HEK293 (cell line): ENCODE data around the gene VEPH1.

Experiments used
- HOXA7 ChIP-seq: sonication (generic); formaldehyde crosslinking; IDR thresholded peaks from 2 replicates; pipeline ENCODE4 v1.8.1; 2022; ENCODE audit warnings: missing genetic modification reagents, borderline replicate concordance
- REPIN1 ChIP-seq: fragments of 450-650 bp; formaldehyde crosslinking; IDR thresholded peaks from 2 replicates; pipeline ENCODE4 v1.5.1; 2017; ENCODE audit warnings: missing biosample characterization, missing genetic modification characterization, low read depth
- TCF7L2 ChIP-seq: IDR thresholded peaks from 2 replicates; pipeline ENCODE4 v1.6.1; 2011; ENCODE audit warnings: low read depth, mild to moderate bottlenecking, inconsistent platforms, low read length, moderate library complexity, borderline replicate concordance
- YY1 ChIP-seq: fragments of 450-650 bp; formaldehyde crosslinking; IDR thresholded peaks from 2 replicates; pipeline ENCODE4 v1.5.1; 2018; ENCODE audit warnings: missing biosample characterization, missing genetic modification characterization
- ZBTB7A ChIP-seq: fragments of 450-650 bp; formaldehyde crosslinking; IDR thresholded peaks from 2 replicates; pipeline ENCODE4 v1.5.1; 2016; ENCODE audit warnings: low read depth, missing biosample characterization, missing genetic modification characterization
- ZNF24 ChIP-seq: fragments of 450-650 bp; formaldehyde crosslinking; IDR thresholded peaks from 2 replicates; pipeline ENCODE4 v1.5.1; 2016; ENCODE audit warnings: missing biosample characterization, missing genetic modification characterization
- ZNF274 ChIP-seq, 2 experiments: fragments of 200-500 bp in 1 of 2; fragments of 450-650 bp in 1 of 2; sonication (Bioruptor generic) in 1 of 2; formaldehyde crosslinking in 1 of 2; IDR thresholded peaks; 2 replicates each; pipeline versions ENCODE4 v1.5.1 to v1.6.1; 2014 to 2016; ENCODE audit warnings: borderline replicate concordance in 1 of 2, inconsistent platforms in 1 of 2, low read length in 1 of 2, missing biosample characterization in 1 of 2, missing genetic modification characterization in 1 of 2
- ZNF324 ChIP-seq: fragments of 450-650 bp; formaldehyde crosslinking; IDR thresholded peaks from 2 replicates; pipeline ENCODE4 v1.5.1; 2016; ENCODE audit warnings: missing biosample characterization, missing genetic modification characterization
- ZNF416 ChIP-seq: fragments of 450-650 bp; formaldehyde crosslinking; IDR thresholded peaks from 2 replicates; pipeline ENCODE4 v1.5.1; 2016; ENCODE audit warnings: missing biosample characterization, missing genetic modification characterization
- ZNF423 ChIP-seq: fragments of 450-650 bp; formaldehyde crosslinking; IDR thresholded peaks from 2 replicates; pipeline ENCODE4 v1.5.1; 2016; ENCODE audit warnings: missing biosample characterization, missing genetic modification characterization
- ZNF558 ChIP-seq: fragments of 450-650 bp; formaldehyde crosslinking; IDR thresholded peaks from 2 replicates; pipeline ENCODE4 v1.5.1; 2016; ENCODE audit warnings: missing biosample characterization, missing genetic modification characterization
- ZNF561 ChIP-seq: fragments of 450-650 bp; IDR thresholded peaks from 2 replicates; pipeline ENCODE4 v1.5.1; 2018; ENCODE audit warnings: missing biosample characterization, missing genetic modification characterization, borderline replicate concordance
- ZNF596 ChIP-seq: fragments of 450-650 bp; IDR thresholded peaks from 2 replicates; pipeline ENCODE4 v1.5.0; 2018; ENCODE audit warnings: missing biosample characterization, mild to moderate bottlenecking, missing genetic modification characterization, moderate library complexity
- TF ChIP-seq, protein P1 (sequence below): fragments of 450-650 bp; formaldehyde crosslinking; IDR thresholded peaks from 2 replicates; pipeline ENCODE4 v1.5.1; 2016; ENCODE audit warnings: missing biosample characterization, missing genetic modification characterization

DNA sequence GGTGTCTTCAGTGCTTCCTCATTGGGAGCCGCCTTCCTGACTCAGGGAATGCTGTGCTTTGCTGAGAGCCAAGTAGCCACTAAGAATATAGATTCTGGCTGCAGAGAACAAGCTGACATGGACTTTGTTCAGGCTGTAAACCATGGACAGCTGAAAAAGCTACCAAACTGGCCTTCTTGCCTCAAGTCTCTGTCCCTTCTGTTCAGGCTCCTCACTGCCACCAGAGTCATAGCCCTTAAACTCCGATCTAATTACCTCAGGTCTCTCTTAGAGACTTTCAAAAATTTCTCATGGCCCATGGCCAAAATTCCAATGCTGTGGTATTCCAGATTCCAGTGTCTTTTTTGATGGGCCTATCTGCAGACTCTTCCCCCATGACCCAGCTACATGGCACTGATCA, 86.0 kb downstream of the VEPH1 start:
- no peak for TF ChIP-seq ZNF274 (IDR thresholded peaks at IDR 0.05; ENCODE audit: low read length)
- TF ChIP-seq ZNF274 (tag by site-specific recombination; IDR thresholded peaks at IDR 0.05; ENCODE audit: borderline replicate concordance), result no peak
- no peak for TF ChIP-seq ZNF416 (tag by site-specific recombination)
- TF ChIP-seq, protein P1, sequence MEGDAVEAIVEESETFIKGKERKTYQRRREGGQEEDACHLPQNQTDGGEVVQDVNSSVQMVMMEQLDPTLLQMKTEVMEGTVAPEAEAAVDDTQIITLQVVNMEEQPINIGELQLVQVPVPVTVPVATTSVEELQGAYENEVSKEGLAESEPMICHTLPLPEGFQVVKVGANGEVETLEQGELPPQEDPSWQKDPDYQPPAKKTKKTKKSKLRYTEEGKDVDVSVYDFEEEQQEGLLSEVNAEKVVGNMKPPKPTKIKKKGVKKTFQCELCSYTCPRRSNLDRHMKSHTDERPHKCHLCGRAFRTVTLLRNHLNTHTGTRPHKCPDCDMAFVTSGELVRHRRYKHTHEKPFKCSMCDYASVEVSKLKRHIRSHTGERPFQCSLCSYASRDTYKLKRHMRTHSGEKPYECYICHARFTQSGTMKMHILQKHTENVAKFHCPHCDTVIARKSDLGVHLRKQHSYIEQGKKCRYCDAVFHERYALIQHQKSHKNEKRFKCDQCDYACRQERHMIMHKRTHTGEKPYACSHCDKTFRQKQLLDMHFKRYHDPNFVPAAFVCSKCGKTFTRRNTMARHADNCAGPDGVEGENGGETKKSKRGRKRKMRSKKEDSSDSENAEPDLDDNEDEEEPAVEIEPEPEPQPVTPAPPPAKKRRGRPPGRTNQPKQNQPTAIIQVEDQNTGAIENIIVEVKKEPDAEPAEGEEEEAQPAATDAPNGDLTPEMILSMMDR (tag by site-specific recombination), result no peak
- TF ChIP-seq ZNF24, result no peak
- TF ChIP-seq ZNF596 (tag by site-specific recombination), result no peak
- no peak for TF ChIP-seq ZNF558 (tag by site-specific recombination)
- TF ChIP-seq ZBTB7A (tag by site-specific recombination), result no peak
- TF ChIP-seq YY1 (tag by site-specific recombination), result no peak
- no peak for TF ChIP-seq HOXA7 (CRISPR knock-in tag)
- TF ChIP-seq ZNF324 (tag by site-specific recombination), result no peak
- TF ChIP-seq TCF7L2, result no peak
- TF ChIP-seq ZNF423 (tag by site-specific recombination), result no peak
- no peak for TF ChIP-seq REPIN1 (tag by site-specific recombination)
- no peak for TF ChIP-seq ZNF561
